SK-N-SH (cell line): ENCODE measurements around the gene HLF. TPM values are rescaled to one million over a fixed set of nuclear protein-coding genes. Genes with fewer than 3 reads are reported as not detected.

Source experiments
- CTCF ChIA-PET: fragments of 300-600, 350-600 bp; formaldehyde crosslinking; extraction: SDS; loops from one replicate; lab custom pipeline; 2021; lab: Yijun Ruan, JAX
- POLR2A ChIA-PET: fragments of 350-600 bp; sonication (Branson Sonifier 250); formaldehyde crosslinking; extraction: SDS; loops from one replicate; lab custom pipeline; 2020; ENCODE audit warnings: antibody characterized with exemption, inconsistent platforms; lab: Yijun Ruan, JAX
- DNase-seq: peaks from one replicate; pipeline ENCODE4 v3.0.0; 2012
- H2AFZ ChIP-seq: fragments of 200-600 bp; sonication (generic); 2 replicates; pipeline ENCODE4 v1.8.1; 2016; ENCODE audit warnings: antibody characterized with exemption, mild to moderate bottlenecking, low read depth
- H3F3A ChIP-seq: fragments of 200-600 bp; sonication (generic); replicated peaks from 2 replicates; pipeline ENCODE3; 2016; ENCODE audit warnings: antibody characterized with exemption, mild to moderate bottlenecking; ENCODE audit not compliant: insufficient read depth
- H3K27ac ChIP-seq, 2 experiments: fragments of 200-500 bp in 1 of 2; fragments of 200-600 bp in 1 of 2; sonication (Bioruptor generic) in 1 of 2; sonication (generic), shearing (Covaris generic) in 1 of 2; 2 replicates each; pipeline versions ENCODE4 v1.5.1 to v1.6.1; 2014 to 2016; ENCODE audit warnings: low read depth in 2 of 2, inconsistent platforms in 1 of 2, low read length in 1 of 2, mild to moderate bottlenecking in 1 of 2, mixed read lengths in 1 of 2
- H3K27me3 ChIP-seq: fragments of 200-600 bp; sonication (generic), shearing (Covaris generic); 2 replicates; pipeline ENCODE4 v1.6.1; 2016; ENCODE audit warnings: mixed run types; ENCODE audit not compliant: insufficient read depth
- H3K36me3 ChIP-seq, 2 experiments: fragments of 200-500 bp in 1 of 2; fragments of 200-600 bp in 1 of 2; sonication (Bioruptor generic) in 1 of 2; sonication (generic) in 1 of 2; replicated peaks in 1 of 2; 2 replicates each; pipeline versions ENCODE3 to v1.5.1; 2014 to 2016; ENCODE audit warnings: low read length in 1 of 2, mild to moderate bottlenecking in 1 of 2; ENCODE audit not compliant: insufficient read depth in 2 of 2, control insufficient read depth in 1 of 2
- H3K4me1 ChIP-seq, 2 experiments: fragments of 200-500 bp in 1 of 2; fragments of 200-600 bp in 1 of 2; sonication (Bioruptor generic) in 1 of 2; sonication (generic), shearing (Covaris generic) in 1 of 2; 2 replicates each; pipeline versions ENCODE4 v1.5.1 to v1.6.1; 2014 to 2016; ENCODE audit warnings: low read depth in 1 of 2, low read length in 1 of 2, mixed run types in 1 of 2; ENCODE audit not compliant: insufficient read depth in 2 of 2, control insufficient read depth in 1 of 2
- H3K4me2 ChIP-seq: fragments of 200-600 bp; sonication (generic), shearing (Covaris generic); 2 replicates; pipeline ENCODE4 v1.6.1; 2017; ENCODE audit warnings: mixed run types
- H3K4me3 ChIP-seq, 2 experiments: fragments of 200-500 bp in 1 of 2; fragments of 200-600 bp in 1 of 2; sonication (Bioruptor generic) in 1 of 2; sonication (generic), shearing (Covaris generic) in 1 of 2; 2 replicates each; pipeline versions ENCODE4 v1.5.1 to v1.8.1; 2014 to 2016; ENCODE audit warnings: low read depth in 2 of 2, inconsistent platforms in 1 of 2, low read length in 1 of 2, mild to moderate bottlenecking in 1 of 2, mixed read lengths in 1 of 2, moderate library complexity in 1 of 2
- H3K79me2 ChIP-seq: fragments of 200-600 bp; sonication (generic); 2 replicates; pipeline ENCODE4 v1.8.1; 2017; ENCODE audit warnings: mild to moderate bottlenecking; ENCODE audit not compliant: insufficient read depth
- H3K9ac ChIP-seq: fragments of 200-600 bp; sonication (generic); 2 replicates; pipeline ENCODE4 v1.6.1; 2017; ENCODE audit warnings: mixed run types
- H3K9me2 ChIP-seq: fragments of 200-600 bp; sonication (generic); 2 replicates; pipeline ENCODE4 v1.6.1; 2017; ENCODE audit warnings: mixed run types
- H3K9me3 ChIP-seq: fragments of 200-600 bp; sonication (generic); 2 replicates; pipeline ENCODE4 v1.6.1; 2017; ENCODE audit warnings: mixed run types, mild to moderate bottlenecking, moderate library complexity
- H4K20me1 ChIP-seq: fragments of 200-600 bp; sonication (generic); 2 replicates; pipeline ENCODE4 v1.6.1; 2017; ENCODE audit warnings: mild to moderate bottlenecking, mixed run types; ENCODE audit not compliant: insufficient read depth
- MEF2A ChIP-seq: IDR thresholded peaks from 2 replicates; pipeline ENCODE4 v1.4.0; 2012; ENCODE audit warnings: low read depth, borderline replicate concordance
- NFIC ChIP-seq: IDR thresholded peaks from 2 replicates; pipeline ENCODE4 v1.4.0; 2012; ENCODE audit warnings: borderline replicate concordance
- RAD21 ChIP-seq: IDR thresholded peaks from 2 replicates; pipeline ENCODE4 v1.6.1; 2012; ENCODE audit warnings: mild to moderate bottlenecking, low read length
- RXRA ChIP-seq: IDR thresholded peaks from 2 replicates; pipeline ENCODE4 v1.4.0; 2012; ENCODE audit warnings: low read depth, mild to moderate bottlenecking, borderline replicate concordance
- TAF1 ChIP-seq: IDR thresholded peaks from 2 replicates; pipeline ENCODE4 v1.6.1; 2012; ENCODE audit warnings: low read depth, mild to moderate bottlenecking, low read length, moderate library complexity, borderline replicate concordance
- WGBS: methylation state at CpG from one replicate; pipeline ENCODE4 v1.1.6; 2017; ENCODE audit warnings: low lambda C conversion rate; 5-methylcytosine and 5-hydroxymethylcytosine counted together
- polyA plus RNA-seq, 3 experiments: library from polyadenylated mRNA; depleted of rRNA; stranded (reverse); fragments of >200 nt; gene quantifications; 2 replicates each; pipeline ENCODE4 v1.2.3, GENCODE V29; 2012
- TF ChIP-seq, protein P1 (sequence below): IDR thresholded peaks from 2 replicates; pipeline ENCODE4 v1.4.0; 2012; ENCODE audit warnings: low read depth, borderline replicate concordance
- TF ChIP-seq, protein P2 (sequence below): IDR thresholded peaks from 2 replicates; pipeline ENCODE4 v1.4.0; 2012; ENCODE audit warnings: low read depth, borderline replicate concordance
- TF ChIP-seq, protein P3 (sequence below): fragments of 200-600 bp; sonication (generic); IDR thresholded peaks from 2 replicates; pipeline ENCODE4 v1.6.1; 2017; ENCODE audit warnings: antibody characterized with exemption, mild to moderate bottlenecking, moderate library complexity

Gene HLF
- polyA plus RNA-seq, 1 of the 3 experiments (the other 2 are of a cell fraction), result 0.03 TPM

DNA sequence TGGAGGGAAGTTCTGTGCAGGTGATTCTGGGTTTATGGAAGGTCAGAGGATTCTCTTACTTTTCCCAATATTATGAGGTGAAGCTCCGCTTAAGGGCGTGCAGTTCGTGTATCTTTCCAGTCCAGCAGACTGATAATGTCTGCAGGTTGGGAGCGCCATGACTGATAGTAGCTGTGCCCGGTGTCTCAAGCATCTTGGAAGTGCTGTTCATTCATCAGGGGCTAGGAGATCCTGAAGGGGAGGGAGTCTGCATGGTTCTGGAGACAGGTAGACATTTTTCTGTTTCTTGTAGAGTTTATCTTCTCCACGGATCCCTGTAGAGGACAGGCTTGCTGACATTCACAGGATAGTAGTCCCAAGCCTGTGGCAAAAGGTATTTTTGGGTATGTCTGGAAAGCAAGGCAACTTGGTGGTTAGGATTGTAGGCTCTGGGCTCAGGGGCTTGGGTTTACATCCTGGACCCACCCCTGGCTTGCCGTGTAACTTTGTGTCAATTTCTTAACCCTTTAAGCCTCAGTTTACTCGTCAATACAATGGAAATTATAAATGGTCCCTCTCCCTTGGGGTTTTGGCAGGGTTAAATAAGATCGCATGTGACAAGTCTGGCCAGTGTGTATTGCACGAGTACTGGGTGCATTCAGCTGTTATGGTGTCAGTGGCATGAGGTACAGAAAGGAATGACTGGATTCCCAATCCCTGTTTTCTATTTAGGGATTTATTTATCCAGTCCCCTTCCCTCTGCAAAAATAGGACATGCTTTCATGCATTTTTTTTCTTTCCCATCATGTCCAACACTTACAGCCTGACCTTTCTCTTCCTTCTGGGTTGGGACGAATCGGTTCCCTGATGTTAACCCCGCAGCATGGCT is 8.2 kb downstream of the HLF start:
- CTCF ChIA-PET, result interaction anchor here (0.7 to 2.6 kb wide), 10 partner anchors 9 to 241 kb away, joined by 3 to 11 read pairs (median 4); no protein-coding TSS in a partner anchor
- H4K20me1 ChIP-seq, result no peaks in the 10 kb centered on the region
- POLR2A ChIA-PET, result interaction anchor here (1.0 to 1.7 kb wide), 2 partner anchors 8 to 34 kb away, joined by 4 to 6 read pairs; no protein-coding TSS in a partner anchor

More for the DNA sequence above, 8.2 kb downstream of the HLF start:
- peak overlapping the region in 1 of 2 experiments; percentile 84; a peak in 2 of 4 replicates for H3K27ac ChIP-seq
- no peaks in the 10 kb centered on the region for H3K79me2 ChIP-seq
- DNase-seq, result no peak
- H3K4me2 ChIP-seq, result no peak overlapping the region
- WGBS, result 77% methylated on average over 13 of the region's 13 CpGs
- no peaks in the 10 kb centered on the region for H3K9me2 ChIP-seq
- H3F3A ChIP-seq, result no peaks in the 10 kb centered on the region
- H2AFZ ChIP-seq, result no peak overlapping the region
- TF ChIP-seq, protein P1, sequence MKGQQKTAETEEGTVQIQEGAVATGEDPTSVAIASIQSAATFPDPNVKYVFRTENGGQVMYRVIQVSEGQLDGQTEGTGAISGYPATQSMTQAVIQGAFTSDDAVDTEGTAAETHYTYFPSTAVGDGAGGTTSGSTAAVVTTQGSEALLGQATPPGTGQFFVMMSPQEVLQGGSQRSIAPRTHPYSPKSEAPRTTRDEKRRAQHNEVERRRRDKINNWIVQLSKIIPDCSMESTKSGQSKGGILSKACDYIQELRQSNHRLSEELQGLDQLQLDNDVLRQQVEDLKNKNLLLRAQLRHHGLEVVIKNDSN, result no peak
- TF ChIP-seq, protein P2, sequence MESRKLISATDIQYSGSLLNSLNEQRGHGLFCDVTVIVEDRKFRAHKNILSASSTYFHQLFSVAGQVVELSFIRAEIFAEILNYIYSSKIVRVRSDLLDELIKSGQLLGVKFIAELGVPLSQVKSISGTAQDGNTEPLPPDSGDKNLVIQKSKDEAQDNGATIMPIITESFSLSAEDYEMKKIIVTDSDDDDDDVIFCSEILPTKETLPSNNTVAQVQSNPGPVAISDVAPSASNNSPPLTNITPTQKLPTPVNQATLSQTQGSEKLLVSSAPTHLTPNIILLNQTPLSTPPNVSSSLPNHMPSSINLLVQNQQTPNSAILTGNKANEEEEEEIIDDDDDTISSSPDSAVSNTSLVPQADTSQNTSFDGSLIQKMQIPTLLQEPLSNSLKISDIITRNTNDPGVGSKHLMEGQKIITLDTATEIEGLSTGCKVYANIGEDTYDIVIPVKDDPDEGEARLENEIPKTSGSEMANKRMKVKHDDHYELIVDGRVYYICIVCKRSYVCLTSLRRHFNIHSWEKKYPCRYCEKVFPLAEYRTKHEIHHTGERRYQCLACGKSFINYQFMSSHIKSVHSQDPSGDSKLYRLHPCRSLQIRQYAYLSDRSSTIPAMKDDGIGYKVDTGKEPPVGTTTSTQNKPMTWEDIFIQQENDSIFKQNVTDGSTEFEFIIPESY, result no peak
- no peak for TF ChIP-seq RXRA
- no peak for TF ChIP-seq TAF1
- no peak for TF ChIP-seq RAD21
- no peak for TF ChIP-seq NFIC
- no peak for TF ChIP-seq MEF2A
- TF ChIP-seq, protein P3, sequence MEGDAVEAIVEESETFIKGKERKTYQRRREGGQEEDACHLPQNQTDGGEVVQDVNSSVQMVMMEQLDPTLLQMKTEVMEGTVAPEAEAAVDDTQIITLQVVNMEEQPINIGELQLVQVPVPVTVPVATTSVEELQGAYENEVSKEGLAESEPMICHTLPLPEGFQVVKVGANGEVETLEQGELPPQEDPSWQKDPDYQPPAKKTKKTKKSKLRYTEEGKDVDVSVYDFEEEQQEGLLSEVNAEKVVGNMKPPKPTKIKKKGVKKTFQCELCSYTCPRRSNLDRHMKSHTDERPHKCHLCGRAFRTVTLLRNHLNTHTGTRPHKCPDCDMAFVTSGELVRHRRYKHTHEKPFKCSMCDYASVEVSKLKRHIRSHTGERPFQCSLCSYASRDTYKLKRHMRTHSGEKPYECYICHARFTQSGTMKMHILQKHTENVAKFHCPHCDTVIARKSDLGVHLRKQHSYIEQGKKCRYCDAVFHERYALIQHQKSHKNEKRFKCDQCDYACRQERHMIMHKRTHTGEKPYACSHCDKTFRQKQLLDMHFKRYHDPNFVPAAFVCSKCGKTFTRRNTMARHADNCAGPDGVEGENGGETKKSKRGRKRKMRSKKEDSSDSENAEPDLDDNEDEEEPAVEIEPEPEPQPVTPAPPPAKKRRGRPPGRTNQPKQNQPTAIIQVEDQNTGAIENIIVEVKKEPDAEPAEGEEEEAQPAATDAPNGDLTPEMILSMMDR, result no peak
- no peaks in the 10 kb centered on the region for H3K9me3 ChIP-seq
- H3K27me3 ChIP-seq, result no peaks in the 10 kb centered on the region
- peaks cover 7 to 24% of the 10 kb centered on the region in 2 experiments; a peak in 3 of 4 replicates for H3K4me1 ChIP-seq
- no peak overlapping the region for H3K9ac ChIP-seq
- H3K4me3 ChIP-seq, result no peak overlapping the region
- H3K36me3 ChIP-seq, result no peaks in the 10 kb centered on the region
